Measurements from ENCODE around the gene CROCC2. TPM values are rescaled to one million over a fixed set of nuclear protein-coding genes. Genes with fewer than 3 reads are reported as not detected.

Gene CROCC2
- total RNA-seq, 2 experiments from 2014 or later: not detected

- peaks cover 29% of the 10 kb centered on the region for H3K27me3 Mint-ChIP-seq
- peaks cover 5% of the 10 kb centered on the region for H3K4me1 Mint-ChIP-seq
- no peak overlapping the region for H3K4me3 Mint-ChIP-seq
- peaks cover 3% of the 10 kb centered on the region for H3K36me3 Mint-ChIP-seq (ENCODE audit: low read depth)
- peaks cover 22% of the 10 kb centered on the region for H3K9me3 Mint-ChIP-seq
- CTCF ChIA-PET: no interaction called here
- DNase-seq: peak; percentile 5
- no peak overlapping the region for H3K27ac Mint-ChIP-seq
- POLR2A ChIA-PET: no interaction called here
These were observed 95.5 kb downstream of the CROCC2 start for GRCh38 chr2:241001413-241002274.

DNA sequence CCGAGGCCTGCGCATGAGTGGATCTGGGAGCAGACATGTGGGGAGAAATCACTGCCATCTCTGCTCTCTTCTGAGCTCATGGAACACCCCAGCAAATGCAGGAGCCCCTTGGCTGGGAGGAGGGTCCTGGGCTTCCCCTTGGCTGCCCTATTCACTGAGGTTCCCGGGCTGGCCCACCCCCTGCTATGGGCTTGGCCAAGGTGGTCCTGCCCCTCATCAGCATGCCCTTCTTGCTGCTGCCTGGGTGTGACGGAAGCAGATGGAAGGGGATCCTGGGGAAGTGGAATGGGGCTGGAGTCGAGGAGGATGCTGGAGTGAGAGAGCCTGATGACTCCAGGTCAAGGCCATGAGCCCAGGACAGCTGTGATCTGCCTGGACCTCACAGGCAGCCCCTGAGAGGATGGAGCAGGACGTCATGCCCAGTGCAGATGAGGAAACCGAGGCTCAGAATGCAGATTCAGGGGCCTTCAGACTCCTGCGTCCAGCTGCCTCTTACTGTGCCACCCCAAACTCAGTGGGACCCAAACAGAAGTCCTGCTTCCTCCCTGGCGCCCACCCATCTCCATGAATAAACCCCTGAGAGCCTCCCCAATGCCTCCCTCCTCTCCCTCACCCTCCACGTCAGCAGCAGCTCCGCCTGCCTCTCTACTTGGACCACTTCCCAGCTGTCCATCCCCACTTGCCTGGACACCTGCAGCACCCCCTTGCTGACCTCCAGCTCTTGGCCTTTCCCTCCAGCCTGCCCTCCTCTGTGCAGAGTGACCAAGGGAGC is 96.3 kb downstream of the CROCC2 start:
- DNase-seq: no peak
- Mint-ChIP-seq H3K4me3 (no peak overlapping the region), H3K9me3 (peaks cover 22% of the 10 kb centered on the region), H3K4me1 (peaks cover 4% of the 10 kb centered on the region), H3K36me3 (ENCODE audit: low read depth) (peaks cover 3% of the 10 kb centered on the region), H3K27me3 (peaks cover 27% of the 10 kb centered on the region), H3K27ac (no peak overlapping the region)
- ChIA-PET CTCF (no interaction called here), POLR2A (no interaction called here)

DNA sequence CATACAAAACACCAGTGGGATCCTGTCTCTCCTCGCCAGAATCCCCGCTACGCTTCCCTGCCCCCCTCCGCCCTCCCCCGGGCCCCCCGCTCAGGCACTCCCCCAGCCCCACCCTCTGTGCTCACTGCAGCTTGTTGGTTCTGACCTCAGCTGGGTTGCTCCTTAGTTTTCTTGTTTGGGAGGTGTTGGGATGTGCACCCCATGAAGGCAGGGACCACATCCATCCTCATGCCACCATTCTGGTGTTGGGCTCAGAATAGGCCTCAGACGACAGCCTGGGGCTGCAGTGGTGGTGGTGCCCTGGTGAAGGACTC is 96.9 kb downstream of the CROCC2 start:
- ChIA-PET POLR2A (no interaction called here), CTCF (no interaction called here)
- Mint-ChIP-seq H3K4me3 (no peak overlapping the region), H3K36me3 (ENCODE audit: low read depth) (peaks cover 3% of the 10 kb centered on the region), H3K27me3 (peaks cover 25% of the 10 kb centered on the region), H3K27ac (no peak overlapping the region), H3K4me1 (peaks cover 2% of the 10 kb centered on the region), H3K9me3 (peaks cover 22% of the 10 kb centered on the region)
- DNase-seq: peak; percentile 3

GRCh38 chr2:241003369-241003768 is 97.2 kb downstream of the CROCC2 start:
- ChIA-PET CTCF (no interaction called here), POLR2A (no interaction called here)
- Mint-ChIP-seq H3K27me3 (peaks cover 25% of the 10 kb centered on the region), H3K4me3 (no peak overlapping the region), H3K36me3 (ENCODE audit: low read depth) (peaks cover 3% of the 10 kb centered on the region), H3K9me3 (peaks cover 22% of the 10 kb centered on the region), H3K27ac (no peak overlapping the region), H3K4me1 (peaks cover 2% of the 10 kb centered on the region)
- peak; percentile 4 for DNase-seq

DNA sequence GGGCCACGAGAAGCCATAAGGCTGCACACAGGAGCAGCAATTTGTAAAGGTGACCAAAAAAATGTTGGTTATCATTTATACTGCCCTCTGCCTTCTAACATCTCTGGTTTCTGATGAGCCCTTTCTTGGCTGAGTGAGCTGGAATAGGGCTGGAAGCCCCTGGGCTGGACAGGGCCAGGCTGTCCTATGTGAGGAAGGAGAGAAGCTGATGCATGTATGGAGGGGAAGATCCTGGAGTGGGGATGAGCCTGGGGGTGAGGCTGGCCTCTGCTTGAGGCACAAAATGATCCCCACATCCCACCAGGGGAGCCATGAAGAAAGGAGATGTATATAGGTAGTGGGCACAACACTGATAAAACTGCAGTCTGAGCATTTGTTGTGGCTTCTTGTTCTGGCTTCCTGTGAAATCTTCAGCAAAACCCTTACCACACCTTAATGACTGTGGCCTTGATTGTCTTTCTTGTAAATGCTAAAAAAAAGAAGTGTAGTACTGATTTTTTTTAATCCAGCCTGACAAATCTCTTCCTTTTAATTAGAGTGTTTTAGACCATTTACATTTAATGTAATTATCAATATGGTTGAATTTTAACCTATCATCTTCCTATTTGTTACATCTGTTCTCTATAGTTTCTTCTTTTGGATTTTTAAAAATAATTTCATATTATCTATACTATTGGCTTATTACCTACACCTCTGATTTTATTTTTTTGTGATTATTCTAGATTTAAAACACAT is 97.9 kb downstream of the CROCC2 start:
- CTCF ChIA-PET: no interaction called here
- Mint-ChIP-seq H3K9me3 (peaks cover 22% of the 10 kb centered on the region), H3K36me3 (ENCODE audit: low read depth) (peaks cover 3% of the 10 kb centered on the region), H3K27ac (no peak overlapping the region), H3K27me3 (peaks cover 25% of the 10 kb centered on the region), H3K4me1 (peaks cover 7% of the 10 kb centered on the region), H3K4me3 (no peak overlapping the region)
- POLR2A ChIA-PET: no interaction called here
- peak; percentile 1 for DNase-seq

DNA sequence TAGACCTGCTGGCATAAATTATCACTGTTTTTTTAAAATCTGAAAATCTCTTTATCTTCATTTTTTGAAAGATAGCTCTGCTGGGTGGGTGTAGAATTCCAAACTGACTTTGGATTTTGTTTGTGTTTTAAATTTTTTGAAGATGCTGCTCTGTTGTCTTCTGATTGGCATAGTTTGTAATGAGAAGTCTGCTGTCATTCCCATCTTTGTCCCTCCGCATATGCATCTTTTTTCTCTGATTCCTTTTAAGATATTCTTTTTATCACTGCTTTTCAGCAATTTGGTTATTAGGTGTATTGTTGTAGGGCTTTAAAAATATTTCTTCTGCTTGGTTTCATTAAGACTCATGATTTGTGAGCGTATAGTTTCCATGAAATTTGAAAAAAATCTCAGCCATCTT is 99.4 kb downstream of the CROCC2 start:
- POLR2A ChIA-PET: no interaction called here
- H3K4me3 Mint-ChIP-seq: no peak overlapping the region
- H3K27me3 Mint-ChIP-seq: peaks cover 14% of the 10 kb centered on the region
- DNase-seq: no peak
- CTCF ChIA-PET: no interaction called here
- no peak overlapping the region for H3K27ac Mint-ChIP-seq
- peaks cover 3% of the 10 kb centered on the region for H3K36me3 Mint-ChIP-seq (ENCODE audit: low read depth)
- peaks cover 21% of the 10 kb centered on the region for H3K4me1 Mint-ChIP-seq
- H3K9me3 Mint-ChIP-seq: peaks cover 22% of the 10 kb centered on the region

- POLR2A ChIA-PET: no interaction called here
- Mint-ChIP-seq H3K9me3 (peaks cover 22% of the 10 kb centered on the region), H3K4me3 (no peak overlapping the region), H3K27me3 (peaks cover 11% of the 10 kb centered on the region), H3K36me3 (ENCODE audit: low read depth) (peaks cover 3% of the 10 kb centered on the region), H3K27ac (no peak overlapping the region), H3K4me1 (peaks cover 21% of the 10 kb centered on the region)
- CTCF ChIA-PET: no interaction called here
- DNase-seq: no peak
These were observed 100.3 kb downstream of the CROCC2 start for GRCh38 chr2:241006412-241006811.

DNA sequence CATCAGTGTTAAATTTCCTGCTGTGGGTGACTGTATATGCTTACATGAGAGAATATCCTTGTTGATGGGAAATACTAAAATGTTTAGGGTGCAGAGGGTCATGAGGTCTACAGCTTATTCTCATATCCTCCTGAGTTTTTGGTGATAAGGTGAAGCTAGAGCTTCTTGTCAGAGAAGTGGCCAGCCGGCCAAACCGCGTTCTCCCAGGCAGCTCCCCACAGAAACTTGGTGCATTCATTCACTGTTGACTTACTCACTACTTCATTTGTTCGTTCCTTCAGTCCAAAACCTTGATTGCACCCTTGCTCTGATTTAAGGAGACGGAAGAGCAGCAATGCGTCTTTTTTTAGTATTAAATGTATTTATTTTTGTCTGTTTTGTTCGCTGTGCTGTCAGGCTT is 101.0 kb downstream of the CROCC2 start:
- Mint-ChIP-seq H3K36me3 (ENCODE audit: low read depth) (peaks cover 3% of the 10 kb centered on the region), H3K4me3 (no peak overlapping the region), H3K27me3 (peaks cover 11% of the 10 kb centered on the region), H3K27ac (no peak overlapping the region), H3K4me1 (peaks cover 21% of the 10 kb centered on the region), H3K9me3 (peaks cover 22% of the 10 kb centered on the region)
- CTCF ChIA-PET: no interaction called here
- POLR2A ChIA-PET: no interaction called here
- DNase-seq: peak; percentile 3

DNA sequence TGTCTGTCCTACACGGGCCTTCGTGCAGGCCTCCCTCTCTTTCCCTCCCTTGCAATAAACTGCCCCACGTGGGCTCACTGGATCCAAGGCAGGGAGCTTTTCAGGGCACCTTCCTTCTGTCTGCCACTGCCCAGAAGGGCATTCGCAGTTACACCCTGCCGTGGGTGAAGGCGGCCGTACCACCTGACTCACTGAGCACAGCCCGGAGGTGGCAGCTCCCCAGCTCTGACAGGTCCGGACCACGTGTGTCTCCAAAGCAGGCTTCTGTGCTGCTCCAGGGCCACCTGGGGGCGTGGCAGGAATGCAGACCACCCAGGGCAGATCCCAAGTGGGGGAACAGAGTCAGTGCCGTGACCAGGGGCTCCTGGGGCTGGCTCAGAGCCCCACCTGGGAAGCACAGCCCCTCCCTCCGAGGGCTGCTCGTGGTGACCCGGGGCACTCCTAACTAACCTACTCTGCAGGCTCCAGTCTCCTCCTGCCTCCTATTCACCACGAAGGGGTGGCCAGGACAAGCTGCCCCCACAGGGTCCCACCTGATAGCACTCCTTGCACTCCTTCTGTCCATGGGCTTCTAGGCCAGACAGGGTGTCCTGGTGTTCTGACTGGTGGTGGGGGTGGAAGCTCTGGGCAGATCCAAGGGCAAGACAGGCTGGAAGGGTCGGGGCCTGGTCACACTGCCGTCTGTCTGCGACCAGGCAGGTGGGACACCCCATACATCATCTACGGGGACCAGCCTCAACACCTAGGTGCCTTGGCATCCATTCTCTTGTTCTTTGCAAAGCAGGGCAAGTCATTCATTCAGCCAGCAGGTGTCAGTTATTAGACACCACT is 102.0 kb downstream of the CROCC2 start:
- CTCF ChIA-PET: no interaction called here
- H3K4me1 Mint-ChIP-seq: peaks cover 24% of the 10 kb centered on the region

DNA sequence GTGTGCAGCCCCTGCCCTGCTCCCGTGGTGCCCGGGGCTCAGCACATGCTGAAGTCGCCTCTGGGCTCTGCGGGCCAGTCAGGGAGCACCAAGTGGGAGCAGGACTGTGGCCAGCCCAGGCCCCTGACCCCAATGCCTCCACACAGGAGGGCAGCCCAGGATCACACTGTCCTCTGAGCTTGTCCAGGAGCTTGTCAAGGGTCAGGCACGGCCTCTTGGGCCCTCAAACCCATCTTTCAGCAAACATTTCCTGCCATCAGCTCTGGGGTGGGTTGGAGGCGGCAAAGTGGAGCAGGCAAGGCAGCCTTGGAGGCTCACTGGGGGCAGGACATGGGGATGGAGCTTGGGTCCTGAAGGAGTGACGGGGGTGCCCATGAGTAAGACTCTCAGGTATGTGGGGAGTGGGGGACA is 102.6 kb downstream of the CROCC2 start:
- CTCF ChIA-PET: no interaction called here

More for the DNA sequence above, 102.0 kb downstream of the CROCC2 start:
- Mint-ChIP-seq H3K27me3 (peaks cover 11% of the 10 kb centered on the region), H3K9me3 (peaks cover 22% of the 10 kb centered on the region), H3K36me3 (ENCODE audit: low read depth) (peaks cover 3% of the 10 kb centered on the region), H3K4me3 (no peak overlapping the region), H3K27ac (peak overlapping the region; percentile 41)
- DNase-seq: peak; percentile 3
- POLR2A ChIA-PET: no interaction called here

DNA sequence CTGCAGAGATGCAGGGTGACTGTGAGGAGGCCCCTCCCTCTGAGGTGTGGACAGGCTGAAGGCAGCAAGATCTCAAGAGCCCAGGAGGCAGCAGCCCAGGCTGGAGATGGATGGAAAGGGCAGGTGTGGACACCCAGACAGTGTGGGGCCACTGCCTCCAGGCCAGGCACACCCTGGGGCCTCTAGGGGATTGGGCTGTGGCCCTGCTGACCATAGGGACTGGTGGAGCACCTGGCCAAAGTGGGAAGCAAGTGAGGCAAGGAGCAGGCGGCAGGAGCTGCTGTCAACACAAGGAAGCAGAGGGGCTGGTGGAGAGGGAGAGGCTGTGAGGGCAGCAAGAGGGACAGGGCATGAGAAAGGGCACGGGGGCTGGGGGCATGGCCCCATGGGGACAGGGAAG is 103.1 kb downstream of the CROCC2 start:
- peak overlapping the region; percentile 91 for H3K27ac Mint-ChIP-seq
- H3K36me3 Mint-ChIP-seq (ENCODE audit: low read depth): peaks cover 3% of the 10 kb centered on the region
- CTCF ChIA-PET: interaction anchor here (1.0 kb wide), 1 partner anchor 13 kb away, joined by 3 read pairs; no protein-coding TSS in a partner anchor
- peaks cover 22% of the 10 kb centered on the region for H3K4me1 Mint-ChIP-seq
- H3K27me3 Mint-ChIP-seq: peaks cover 11% of the 10 kb centered on the region
- POLR2A ChIA-PET: no interaction called here
- H3K9me3 Mint-ChIP-seq: peaks cover 12% of the 10 kb centered on the region
- no peak overlapping the region for H3K4me3 Mint-ChIP-seq
- DNase-seq: no peak

More for the DNA sequence above, 102.6 kb downstream of the CROCC2 start:
- Mint-ChIP-seq H3K4me1 (peaks cover 24% of the 10 kb centered on the region), H3K4me3 (no peak overlapping the region), H3K36me3 (ENCODE audit: low read depth) (peaks cover 3% of the 10 kb centered on the region), H3K27ac (peak overlapping the region; percentile 91), H3K9me3 (peaks cover 17% of the 10 kb centered on the region), H3K27me3 (peaks cover 11% of the 10 kb centered on the region)
- POLR2A ChIA-PET: no interaction called here
- peak; percentile 3 for DNase-seq

Measured in activated CD4-positive, alpha-beta T cell treated with anti-CD3 and anti-CD28 coated beads, Interleukin-2, amount 10 ng/mL, durations not matched to agents 7 days and 5 days (primary cell).